Thoracic aorta endothelial cell (primary cell): ENCODE data around the gene ING3. TPM values are rescaled to one million over a fixed set of nuclear protein-coding genes. Genes with fewer than 3 reads are reported as not detected.

Experiments used
- small RNA-seq: library from RNA; depleted of rRNA; stranded (forward); fragments of <200 nt; gene quantifications from one replicate; pipeline ENCODE3, GENCODE V24; 2012
- total RNA-seq: library from RNA; depleted of rRNA; stranded (reverse); fragments of >200 nt; gene quantifications from 2 replicates; pipeline ENCODE4 v1.2.3, GENCODE V29; 2012

ING3 gene
- total RNA-seq = 30.5 and 30.9 TPM in 2 replicates

GRCh38 chr7:120950539-120951308 is at the start of gene ING3:
TSS of gene ING3 (plus strand) at chr7:120950777. CDS start at chr7:120950897, 120 bp downstream.

GRCh38 chr7:120988591-120989256 is 38.1 kb downstream of the ING3 start, which contains the start of gene CPED1:
TSS of gene CPED1 (plus strand) at chr7:120988711. CDS start at chr7:120989622, 911 bp downstream.

Small RNA genes lying within 50 kb of the gene (small RNA-seq; reads per million reads assigned to genes)
- gene RNA5SP240 = not detected

Other genes starting within 250 kb of the ING3 start
- gene TSPAN12, start 92.6 kb upstream of the ING3 start, total RNA-seq = 21.5 and 23.5 TPM in 2 replicates
- gene CPED1, start 37.9 kb downstream of the ING3 start, total RNA-seq = 0.86 and 1.3 TPM in 2 replicates